Neural progenitor cell (in vitro differentiated cells): Measurements from ENCODE around the gene WDR72.

Source experiments
- EZH2 ChIP-seq: fragments of 200-600 bp; sonication (generic); IDR thresholded peaks from 2 replicates; pipeline ENCODE4 v1.6.1; 2017; ENCODE audit warnings: antibody characterized with exemption, mild to moderate bottlenecking, moderate library complexity
- EZH2phosphoT487 ChIP-seq: fragments of 200-600 bp; sonication (generic); IDR thresholded peaks from 2 replicates; pipeline ENCODE4 v1.6.1; 2017; ENCODE audit warnings: antibody characterized with exemption
- TF ChIP-seq, protein P1 (sequence below): fragments of 200-600 bp; sonication (generic); IDR thresholded peaks from 2 replicates; pipeline ENCODE4 v1.5.1; 2017; ENCODE audit warnings: antibody characterized with exemption, mild to moderate bottlenecking

DNA sequence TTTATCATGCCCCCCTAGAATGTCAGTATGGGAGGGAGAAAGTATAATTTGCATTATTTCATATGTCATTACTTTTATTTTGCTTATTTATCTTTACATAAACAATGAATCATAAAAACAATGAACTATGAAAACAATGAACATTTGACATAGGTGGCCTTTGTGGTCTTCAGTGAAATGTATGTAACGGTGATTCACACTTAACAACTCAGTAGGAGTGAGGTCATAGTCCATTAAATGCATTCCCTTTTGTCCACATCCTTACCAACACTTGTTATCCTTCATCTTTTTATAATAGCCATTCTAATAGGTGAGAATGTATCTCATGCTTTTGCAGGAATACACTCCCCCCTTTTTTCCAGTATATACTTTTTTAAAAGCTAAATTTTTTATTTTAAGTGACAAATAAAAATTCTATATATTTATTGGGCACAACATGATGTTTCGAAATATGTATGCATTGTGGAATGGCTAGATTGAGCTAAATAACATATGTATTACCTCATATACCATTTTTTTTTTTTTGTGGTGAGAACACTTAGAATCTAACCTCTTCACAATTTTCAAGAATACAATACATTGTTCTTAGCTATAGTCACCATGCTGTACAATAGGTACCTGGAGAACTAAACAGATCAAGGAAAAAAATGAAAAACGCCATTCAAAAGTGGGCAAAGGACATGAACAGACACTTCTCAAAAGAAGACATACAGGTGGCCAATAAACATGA lies 189.5 kb downstream of the WDR72 start:
- TF ChIP-seq, protein P1, sequence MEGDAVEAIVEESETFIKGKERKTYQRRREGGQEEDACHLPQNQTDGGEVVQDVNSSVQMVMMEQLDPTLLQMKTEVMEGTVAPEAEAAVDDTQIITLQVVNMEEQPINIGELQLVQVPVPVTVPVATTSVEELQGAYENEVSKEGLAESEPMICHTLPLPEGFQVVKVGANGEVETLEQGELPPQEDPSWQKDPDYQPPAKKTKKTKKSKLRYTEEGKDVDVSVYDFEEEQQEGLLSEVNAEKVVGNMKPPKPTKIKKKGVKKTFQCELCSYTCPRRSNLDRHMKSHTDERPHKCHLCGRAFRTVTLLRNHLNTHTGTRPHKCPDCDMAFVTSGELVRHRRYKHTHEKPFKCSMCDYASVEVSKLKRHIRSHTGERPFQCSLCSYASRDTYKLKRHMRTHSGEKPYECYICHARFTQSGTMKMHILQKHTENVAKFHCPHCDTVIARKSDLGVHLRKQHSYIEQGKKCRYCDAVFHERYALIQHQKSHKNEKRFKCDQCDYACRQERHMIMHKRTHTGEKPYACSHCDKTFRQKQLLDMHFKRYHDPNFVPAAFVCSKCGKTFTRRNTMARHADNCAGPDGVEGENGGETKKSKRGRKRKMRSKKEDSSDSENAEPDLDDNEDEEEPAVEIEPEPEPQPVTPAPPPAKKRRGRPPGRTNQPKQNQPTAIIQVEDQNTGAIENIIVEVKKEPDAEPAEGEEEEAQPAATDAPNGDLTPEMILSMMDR = no peak
- TF ChIP-seq EZH2 (no peak), EZH2phosphoT487 (no peak)
